Activated naive CD8-positive, alpha-beta T cell treated with anti-CD3 and anti-CD28 coated beads, Interleukin-2, amount 50 U/mL, for 24 hours (primary cell): ENCODE results near the gene ERI3.
A peak's percentile ranks its signal among the peaks of the same experiment; 100 is the strongest.

Experiments
- ATAC-seq: fragments of 150-1000 bp; cut with Tn5 transposase; one replicate; pipeline ENCODE4 v1.10.0; 2021
- DNase-seq: peaks from one replicate; pipeline ENCODE4 v3.0.0; 2021
- H3K27ac Mint-ChIP-seq: one replicate; pipeline ENCODE4 v1.8.0; 2021; ENCODE audit warnings: mild to moderate bottlenecking, mixed read lengths
- H3K27me3 Mint-ChIP-seq: one replicate; pipeline ENCODE4 v1.8.0; 2021; ENCODE audit warnings: mixed read lengths
- H3K36me3 Mint-ChIP-seq: one replicate; pipeline ENCODE4 v1.8.0; 2021; ENCODE audit warnings: low read depth, mixed read lengths
- H3K4me1 Mint-ChIP-seq: one replicate; pipeline ENCODE4 v1.8.0; 2021; ENCODE audit warnings: mixed read lengths
- H3K4me3 Mint-ChIP-seq: one replicate; pipeline ENCODE4 v1.8.0; 2021; ENCODE audit warnings: mild to moderate bottlenecking, moderate library complexity, mixed read lengths
- H3K9me3 Mint-ChIP-seq: one replicate; pipeline ENCODE4 v1.8.0; 2021; ENCODE audit warnings: mixed read lengths

The ERI3 gene

GRCh38 chr1:44259090-44259489, 96.0 kb downstream of the ERI3 start:
- Mint-ChIP-seq H3K27ac (no peak overlapping the region), H3K4me1 (no peaks in the 10 kb centered on the region), H3K4me3 (no peak overlapping the region), H3K27me3 (no peaks in the 10 kb centered on the region), H3K9me3 (no peaks in the 10 kb centered on the region), H3K36me3 (peaks cover 2% of the 10 kb centered on the region)
- ATAC-seq (no peak), DNase-seq (no peak)

DNA sequence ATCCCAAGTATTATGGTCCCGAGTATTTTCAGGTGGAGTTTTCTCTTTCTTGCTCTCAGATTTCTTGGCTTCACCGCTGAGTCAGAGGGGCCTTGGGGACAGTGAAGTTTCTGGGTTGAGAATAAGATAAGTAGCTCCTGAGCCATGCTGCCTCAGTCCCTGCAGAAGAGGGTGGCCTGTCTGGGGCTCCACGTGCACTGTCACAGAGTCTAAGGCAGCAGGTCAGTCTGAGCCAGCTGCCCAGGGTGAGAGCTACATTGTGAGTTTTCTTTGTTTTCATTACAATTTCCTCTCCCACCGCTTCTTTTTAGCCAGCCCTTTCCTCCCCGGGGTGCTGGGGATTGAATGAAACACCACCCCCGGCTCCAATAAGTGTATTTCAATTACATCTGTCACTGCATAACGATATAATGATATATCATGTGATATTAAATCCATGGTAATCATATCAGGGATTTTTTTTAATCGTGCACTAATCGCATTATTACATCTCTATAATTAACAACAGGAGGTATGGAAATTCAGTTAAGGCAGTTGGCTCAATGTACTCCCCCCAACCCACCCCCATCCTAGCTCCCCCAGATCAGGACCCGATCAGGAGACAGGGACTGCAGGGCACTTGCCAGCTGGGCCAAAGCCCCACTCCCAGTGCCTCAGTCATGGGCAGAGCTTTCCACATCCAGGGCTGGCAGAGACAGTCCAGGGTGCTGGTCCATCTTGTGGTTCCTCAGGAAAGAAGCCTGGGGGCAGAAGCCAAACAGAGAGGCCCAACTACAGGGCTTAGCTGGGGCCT, 98.1 kb downstream of the ERI3 start:
- Mint-ChIP-seq H3K27ac (no peak overlapping the region), H3K27me3 (no peaks in the 10 kb centered on the region), H3K9me3 (no peaks in the 10 kb centered on the region), H3K4me1 (no peaks in the 10 kb centered on the region), H3K36me3 (peaks cover 2% of the 10 kb centered on the region), H3K4me3 (no peak overlapping the region)
- ATAC-seq, result no peak
- DNase-seq, result no peak

DNA sequence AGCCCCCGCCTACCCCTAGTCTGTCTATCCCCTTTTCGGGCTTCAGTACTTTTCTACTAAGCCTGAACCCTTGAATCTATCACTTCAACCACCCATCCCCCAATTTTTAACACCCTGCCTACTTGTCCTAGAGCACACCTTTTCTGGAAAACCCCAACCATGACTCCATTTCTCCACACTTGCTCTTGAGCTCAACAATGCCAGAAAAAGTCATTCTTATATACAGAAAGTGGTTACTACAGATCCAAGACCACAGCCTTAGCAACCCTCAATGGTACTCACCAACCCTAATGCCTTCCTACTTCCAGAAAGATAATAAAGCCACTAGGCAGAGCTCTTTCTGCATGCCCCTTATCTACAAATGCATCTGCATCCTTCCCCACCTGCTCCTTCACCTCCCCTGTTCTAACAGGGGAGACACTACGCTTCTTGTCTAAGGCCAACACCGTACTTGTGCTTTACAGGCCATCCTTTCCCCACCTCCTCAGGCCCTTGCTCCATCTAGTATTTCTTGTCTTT, 100.6 kb downstream of the ERI3 start:
- peak; percentile 84 for ATAC-seq
- Mint-ChIP-seq H3K4me3 (no peak overlapping the region), H3K4me1 (no peaks in the 10 kb centered on the region), H3K9me3 (no peaks in the 10 kb centered on the region), H3K36me3 (no peaks in the 10 kb centered on the region), H3K27ac (no peak overlapping the region), H3K27me3 (no peaks in the 10 kb centered on the region)
- peak; percentile 6 for DNase-seq

DNA sequence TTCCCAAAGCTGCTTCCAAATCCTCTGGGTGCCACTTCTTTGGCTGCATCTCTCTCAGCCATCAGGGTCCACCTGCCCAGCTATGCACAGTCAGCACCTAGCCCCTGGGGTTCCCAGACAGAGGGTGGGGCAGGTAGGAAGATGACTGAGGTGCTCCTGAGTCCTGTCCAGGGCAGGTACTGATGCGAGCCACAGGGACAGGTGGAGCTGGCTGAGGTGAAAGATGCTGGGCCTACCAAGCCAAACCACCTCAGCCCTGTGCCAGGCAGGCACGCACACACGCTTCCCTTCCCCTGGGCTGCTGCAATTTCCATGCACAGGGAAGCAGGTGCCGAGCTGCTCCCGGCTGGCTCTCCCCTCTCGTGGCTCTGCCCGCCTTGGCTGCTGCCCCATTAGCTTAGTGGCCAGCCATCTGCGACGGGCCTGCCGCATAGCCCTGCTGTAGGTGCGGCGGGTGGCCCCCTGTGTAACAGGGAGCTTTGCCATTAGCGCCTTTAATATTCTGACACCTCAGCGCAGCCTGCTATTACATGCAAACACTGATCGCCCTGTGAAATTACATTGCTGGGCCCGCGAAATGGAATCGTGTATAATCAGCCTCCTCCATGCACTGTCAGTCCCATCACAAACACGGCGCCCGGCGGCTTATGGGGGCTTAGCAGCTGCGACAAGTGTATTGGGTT, 102.9 kb downstream of the ERI3 start:
- Mint-ChIP-seq H3K9me3 (no peaks in the 10 kb centered on the region), H3K27ac (no peak overlapping the region), H3K4me1 (no peaks in the 10 kb centered on the region), H3K27me3 (no peaks in the 10 kb centered on the region), H3K36me3 (no peaks in the 10 kb centered on the region), H3K4me3 (no peak overlapping the region)
- DNase-seq (no peak), ATAC-seq (no peak)

DNA sequence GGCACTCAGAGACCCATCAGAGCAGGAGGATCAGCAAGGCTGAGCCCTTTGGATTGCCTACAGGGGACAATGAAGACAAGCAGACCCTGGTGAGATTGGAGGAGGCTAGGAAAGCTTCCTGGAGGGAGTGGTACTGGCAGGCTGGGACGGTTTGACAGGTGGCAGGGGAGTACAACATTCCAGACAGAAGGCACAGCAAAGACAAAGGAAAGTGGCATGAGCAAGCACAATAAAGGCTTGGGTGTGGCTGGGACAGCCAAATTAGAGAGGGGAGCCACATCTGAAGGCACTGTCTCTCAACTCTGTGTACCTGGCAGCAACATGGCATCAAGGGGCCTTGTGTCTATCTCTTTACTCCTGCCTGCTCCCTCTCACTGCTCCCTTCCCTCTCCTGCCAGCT, 103.6 kb downstream of the ERI3 start:
- DNase-seq, result no peak
- no peaks in the 10 kb centered on the region for H3K27me3 Mint-ChIP-seq
- no peak overlapping the region for H3K4me3 Mint-ChIP-seq
- no peaks in the 10 kb centered on the region for H3K36me3 Mint-ChIP-seq
- no peak overlapping the region for H3K27ac Mint-ChIP-seq
- no peak for ATAC-seq
- no peaks in the 10 kb centered on the region for H3K9me3 Mint-ChIP-seq
- no peaks in the 10 kb centered on the region for H3K4me1 Mint-ChIP-seq

- no peaks in the 10 kb centered on the region for H3K27me3 Mint-ChIP-seq
- no peak for ATAC-seq
These were observed 104.8 kb downstream of the ERI3 start for GRCh38 chr1:44250068-44250781.

DNA sequence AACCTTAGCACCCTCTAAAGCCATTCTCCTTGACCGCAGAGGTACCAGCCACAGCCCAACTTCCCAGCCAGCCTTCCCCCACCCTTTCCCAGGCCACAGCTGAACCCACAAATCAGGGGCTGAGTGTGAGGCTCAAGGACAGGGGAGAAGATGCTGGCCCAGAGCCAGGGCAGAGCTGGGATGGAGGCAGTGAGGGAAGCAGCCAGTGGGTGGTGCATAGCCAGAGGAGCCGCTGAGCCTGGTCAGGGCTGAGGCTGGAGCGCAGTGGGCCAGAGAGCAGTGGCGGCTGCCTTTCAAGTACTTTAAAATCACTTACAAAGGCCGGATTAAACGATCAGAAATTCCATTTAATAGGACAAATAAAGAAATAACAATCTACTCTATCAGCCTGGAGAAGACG, 105.5 kb downstream of the ERI3 start:
- no peak for DNase-seq
- H3K36me3 Mint-ChIP-seq, result peaks cover under 1% of the 10 kb centered on the region
- no peak for ATAC-seq
- H3K27ac Mint-ChIP-seq, result no peak overlapping the region
- no peak overlapping the region for H3K4me3 Mint-ChIP-seq
- H3K27me3 Mint-ChIP-seq, result no peaks in the 10 kb centered on the region
- H3K9me3 Mint-ChIP-seq, result no peaks in the 10 kb centered on the region
- no peaks in the 10 kb centered on the region for H3K4me1 Mint-ChIP-seq

More at GRCh38 chr1:44250068-44250781, 104.8 kb downstream of the ERI3 start:
- no peaks in the 10 kb centered on the region for H3K36me3 Mint-ChIP-seq
- H3K27ac Mint-ChIP-seq, result no peak overlapping the region
- H3K9me3 Mint-ChIP-seq, result no peaks in the 10 kb centered on the region
- H3K4me3 Mint-ChIP-seq, result no peak overlapping the region
- H3K4me1 Mint-ChIP-seq, result no peaks in the 10 kb centered on the region
- DNase-seq, result no peak

GRCh38 chr1:44246806-44247205, 108.3 kb downstream of the ERI3 start:
- no peaks in the 10 kb centered on the region for H3K4me1 Mint-ChIP-seq

GRCh38 chr1:44244986-44245385, 110.1 kb downstream of the ERI3 start:
- Mint-ChIP-seq H3K4me1 (no peaks in the 10 kb centered on the region), H3K27me3 (no peaks in the 10 kb centered on the region), H3K9me3 (no peaks in the 10 kb centered on the region), H3K4me3 (no peak overlapping the region), H3K27ac (no peak overlapping the region), H3K36me3 (peaks cover 2% of the 10 kb centered on the region)
- DNase-seq, result no peak
- ATAC-seq, result no peak

More at GRCh38 chr1:44246806-44247205, 108.3 kb downstream of the ERI3 start:
- Mint-ChIP-seq H3K4me3 (no peak overlapping the region), H3K27ac (no peak overlapping the region), H3K9me3 (no peaks in the 10 kb centered on the region), H3K36me3 (peaks cover 2% of the 10 kb centered on the region), H3K27me3 (no peaks in the 10 kb centered on the region)
- no peak for ATAC-seq
- no peak for DNase-seq

DNA sequence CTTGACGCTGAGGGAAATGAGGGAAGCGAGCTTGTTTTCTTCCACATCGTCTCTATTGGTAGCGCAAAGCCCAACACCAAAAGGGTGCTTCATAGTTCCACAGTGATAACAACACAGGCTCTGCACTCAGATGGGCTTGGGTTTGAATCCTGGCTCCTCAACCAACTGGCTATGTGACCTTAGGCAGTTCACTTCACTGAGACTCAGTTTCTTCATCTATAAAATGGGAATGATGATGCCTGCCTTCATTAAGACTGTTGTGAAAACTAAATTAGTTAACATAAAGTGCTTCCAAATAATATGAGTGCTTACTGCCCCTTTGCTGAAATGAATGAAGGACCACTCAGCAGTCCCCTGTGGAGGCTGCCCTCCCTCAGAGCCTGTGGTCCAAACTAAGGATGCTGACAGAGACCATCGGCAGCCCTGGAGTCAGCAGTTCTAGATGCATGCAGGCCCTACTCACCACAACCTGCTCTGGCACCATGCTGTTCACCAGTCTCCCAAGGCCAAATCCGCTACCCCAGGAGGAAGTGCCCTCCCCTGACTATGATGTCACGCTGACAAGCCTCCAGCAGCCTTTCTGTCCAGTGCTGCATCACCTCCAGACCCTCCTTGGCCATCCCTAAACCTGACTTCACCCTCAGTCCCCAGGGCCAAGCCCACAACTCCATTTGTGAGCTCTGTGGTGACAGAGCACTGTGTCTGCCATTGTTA, 111.1 kb downstream of the ERI3 start:
- DNase-seq (no peak), ATAC-seq (no peak)
- Mint-ChIP-seq H3K36me3 (peaks cover 2% of the 10 kb centered on the region), H3K4me1 (peaks cover 4% of the 10 kb centered on the region), H3K4me3 (no peak overlapping the region), H3K27me3 (no peaks in the 10 kb centered on the region), H3K27ac (no peak overlapping the region), H3K9me3 (no peaks in the 10 kb centered on the region)

DNA sequence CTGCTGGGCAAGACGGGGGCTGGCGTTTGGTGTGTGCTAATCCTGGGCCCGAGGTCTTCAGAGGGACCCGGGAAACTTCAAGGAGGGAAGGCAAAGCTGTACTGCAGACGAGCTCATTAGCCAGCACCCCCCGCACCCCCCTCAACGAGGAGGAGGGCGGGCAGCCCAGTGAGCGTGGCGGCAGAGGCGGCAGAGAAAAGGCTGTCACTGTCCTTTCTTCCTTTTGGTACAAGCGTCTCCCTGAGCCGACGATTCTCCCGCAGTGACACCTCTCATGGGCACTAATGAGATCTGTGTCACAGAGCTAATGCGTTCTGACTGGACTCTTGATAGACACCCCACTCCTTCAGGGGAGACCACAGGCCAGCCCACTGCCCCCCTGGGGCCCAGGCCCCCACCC, 112.3 kb downstream of the ERI3 start:
- H3K27me3 Mint-ChIP-seq, result no peaks in the 10 kb centered on the region
- no peaks in the 10 kb centered on the region for H3K9me3 Mint-ChIP-seq
- peaks cover 2% of the 10 kb centered on the region for H3K36me3 Mint-ChIP-seq
- no peak overlapping the region for H3K27ac Mint-ChIP-seq
- ATAC-seq, result no peak
- DNase-seq, result no peak
- peaks cover 8% of the 10 kb centered on the region for H3K4me1 Mint-ChIP-seq
- no peak overlapping the region for H3K4me3 Mint-ChIP-seq

GRCh38 chr1:44240802-44241671, 114.0 kb downstream of the ERI3 start:
- Mint-ChIP-seq H3K4me3 (no peak overlapping the region), H3K27me3 (no peaks in the 10 kb centered on the region), H3K4me1 (peaks cover 8% of the 10 kb centered on the region), H3K27ac (no peak overlapping the region), H3K9me3 (no peaks in the 10 kb centered on the region), H3K36me3 (peaks cover 2% of the 10 kb centered on the region)
- no peak for DNase-seq
- ATAC-seq, result no peak

DNA sequence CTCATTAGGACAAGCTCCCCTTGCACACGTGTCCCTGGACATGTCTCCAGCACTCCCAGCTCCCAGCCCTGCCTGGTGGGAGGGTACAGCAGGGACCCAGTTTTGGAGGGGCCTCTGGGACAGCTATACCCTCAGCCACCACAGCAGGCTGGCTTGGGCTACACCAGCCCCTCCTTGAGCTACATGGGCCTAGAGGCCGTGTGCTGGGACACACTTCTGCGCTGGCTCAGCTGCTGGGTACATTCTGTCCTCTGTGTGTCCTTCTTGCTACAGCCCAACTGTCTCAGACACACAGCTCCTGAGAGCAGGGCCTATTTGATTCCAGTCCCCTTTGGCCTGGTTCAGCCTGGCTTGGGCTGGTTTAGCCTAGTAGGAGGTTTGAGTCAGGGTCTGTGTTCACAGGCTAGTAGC, 115.1 kb downstream of the ERI3 start:
- H3K27me3 Mint-ChIP-seq, result no peaks in the 10 kb centered on the region
- ATAC-seq, result no peak

More for the DNA sequence above, 115.1 kb downstream of the ERI3 start:
- Mint-ChIP-seq H3K4me1 (peaks cover 8% of the 10 kb centered on the region), H3K36me3 (peaks cover 2% of the 10 kb centered on the region), H3K9me3 (no peaks in the 10 kb centered on the region), H3K27ac (no peak overlapping the region), H3K4me3 (no peak overlapping the region)
- DNase-seq, result no peak
